ENCODE data around the gene NRIP1. TPM values are rescaled to one million over a fixed set of nuclear protein-coding genes. Genes with fewer than 3 reads are reported as not detected.
"Not testable (repeated sequence)": the region's sequence is repeated elsewhere in the genome, so short reads cannot be mapped to it uniquely, and the experiment has no call there.

NRIP1 gene
- total RNA-seq, 2 donors from 2014 or later: 16.0 to 24.8 TPM

- Mint-ChIP-seq H3K36me3 (no peaks in the 10 kb centered on the region), H3K27ac (no peak overlapping the region), H3K4me3 (no peak overlapping the region), H3K27me3 (no peaks in the 10 kb centered on the region), H3K9me3 (no peaks in the 10 kb centered on the region), H3K4me1 (ENCODE audit: low read depth in 2 of 2) (peaks cover 12 to 17% of the 10 kb centered on the region in 2 donors)
- DNase-seq (ENCODE audit: low spot score) (no peak), ATAC-seq (no peak)
Observed at GRCh38 chr21:15042531-15042930, 22.3 kb downstream of the NRIP1 start.

GRCh38 chr21:15039607-15040299, 25.0 kb downstream of the NRIP1 start:
- Mint-ChIP-seq H3K27me3 (no peaks in the 10 kb centered on the region), H3K27ac (no peak overlapping the region), H3K4me3 (no peak overlapping the region), H3K4me1 (ENCODE audit: low read depth in 2 of 2) (peaks cover 8 to 15% of the 10 kb centered on the region in 2 donors), H3K9me3 (no peaks in the 10 kb centered on the region), H3K36me3 (no peaks in the 10 kb centered on the region)
- DNase-seq (ENCODE audit: low spot score) (no peak), ATAC-seq (no peak)

GRCh38 chr21:15037900-15038293, 26.9 kb downstream of the NRIP1 start:
- H3K27ac Mint-ChIP-seq: no peak overlapping the region
- H3K9me3 Mint-ChIP-seq: no peaks in the 10 kb centered on the region
- no peak for DNase-seq (ENCODE audit: low spot score)
- H3K27me3 Mint-ChIP-seq: no peaks in the 10 kb centered on the region
- no peak for ATAC-seq
- H3K4me3 Mint-ChIP-seq: no peak overlapping the region
- peaks cover 12 to 17% of the 10 kb centered on the region in 2 donors for H3K4me1 Mint-ChIP-seq (ENCODE audit: low read depth in 2 of 2)
- H3K36me3 Mint-ChIP-seq: no peaks in the 10 kb centered on the region

- H3K27ac Mint-ChIP-seq: no peak overlapping the region
- no peak overlapping the region for H3K4me3 Mint-ChIP-seq
Observed at GRCh38 chr21:15037095-15037899, 27.5 kb downstream of the NRIP1 start.

GRCh38 chr21:15036189-15036588, 28.6 kb downstream of the NRIP1 start:
- Mint-ChIP-seq H3K27me3 (no peaks in the 10 kb centered on the region), H3K36me3 (no peaks in the 10 kb centered on the region), H3K4me1 (ENCODE audit: low read depth in 2 of 2) (peaks cover 12% of the 10 kb centered on the region in 2 donors), H3K4me3 (no peak overlapping the region), H3K27ac (no peak overlapping the region), H3K9me3 (no peaks in the 10 kb centered on the region)
- ATAC-seq (no peak), DNase-seq (ENCODE audit: low spot score) (no peak)

More at GRCh38 chr21:15037095-15037899, 27.5 kb downstream of the NRIP1 start:
- no peaks in the 10 kb centered on the region for H3K36me3 Mint-ChIP-seq
- DNase-seq (ENCODE audit: low spot score) (no peak), ATAC-seq (no peak)
- H3K27me3 Mint-ChIP-seq: no peaks in the 10 kb centered on the region
- peaks cover 9 to 12% of the 10 kb centered on the region in 2 donors for H3K4me1 Mint-ChIP-seq (ENCODE audit: low read depth in 2 of 2)
- H3K9me3 Mint-ChIP-seq: no peaks in the 10 kb centered on the region

- Mint-ChIP-seq H3K9me3 (no peaks in the 10 kb centered on the region), H3K27ac (peak overlapping the region in 1 of 2 donors; percentile 58), H3K36me3 (no peaks in the 10 kb centered on the region), H3K4me1 (ENCODE audit: low read depth in 2 of 2) (peaks cover 20 to 21% of the 10 kb centered on the region in 2 donors), H3K4me3 (no peak overlapping the region), H3K27me3 (no peaks in the 10 kb centered on the region)
- DNase-seq (ENCODE audit: low spot score) (no peak), ATAC-seq (no peak)
Observed at GRCh38 chr21:15034126-15034853, 30.5 kb downstream of the NRIP1 start.

- Mint-ChIP-seq H3K9me3 (no peaks in the 10 kb centered on the region), H3K27me3 (no peaks in the 10 kb centered on the region), H3K4me3 (no peak overlapping the region), H3K36me3 (no peaks in the 10 kb centered on the region), H3K27ac (no peak overlapping the region), H3K4me1 (ENCODE audit: low read depth in 2 of 2) (peaks cover 31% of the 10 kb centered on the region in 2 donors)
- DNase-seq (ENCODE audit: low spot score) (no peak), ATAC-seq (no peak)
Observed at GRCh38 chr21:15031790-15032357, 32.9 kb downstream of the NRIP1 start.

- H3K4me1 Mint-ChIP-seq (ENCODE audit: low read depth in 2 of 2): peaks cover 32 to 33% of the 10 kb centered on the region in 2 donors
- not testable (repeated sequence) for DNase-seq (ENCODE audit: low spot score); H3K9me3 Mint-ChIP-seq; H3K4me3 Mint-ChIP-seq; ATAC-seq; H3K36me3 Mint-ChIP-seq; H3K27me3 Mint-ChIP-seq; H3K27ac Mint-ChIP-seq
Observed at GRCh38 chr21:15031362-15031761, 33.4 kb downstream of the NRIP1 start.

- not testable (repeated sequence) for ATAC-seq
Observed at GRCh38 chr21:15030861-15031260, 33.9 kb downstream of the NRIP1 start.

GRCh38 chr21:15029077-15029476, 35.7 kb downstream of the NRIP1 start:
- Mint-ChIP-seq H3K27me3 (no peaks in the 10 kb centered on the region), H3K4me3 (no peak overlapping the region), H3K36me3 (no peaks in the 10 kb centered on the region)

More at GRCh38 chr21:15030861-15031260, 33.9 kb downstream of the NRIP1 start:
- not testable (repeated sequence) for H3K36me3 Mint-ChIP-seq; H3K9me3 Mint-ChIP-seq; H3K4me3 Mint-ChIP-seq; DNase-seq (ENCODE audit: low spot score); H3K27me3 Mint-ChIP-seq; H3K27ac Mint-ChIP-seq
- H3K4me1 Mint-ChIP-seq (ENCODE audit: low read depth in 2 of 2): peaks cover 30% of the 10 kb centered on the region in 2 donors

GRCh38 chr21:15028186-15028585, 36.6 kb downstream of the NRIP1 start:
- ATAC-seq: no peak
- no peaks in the 10 kb centered on the region for H3K27me3 Mint-ChIP-seq
- H3K4me1 Mint-ChIP-seq (ENCODE audit: low read depth in 2 of 2): peaks cover 28 to 37% of the 10 kb centered on the region in 2 donors
- H3K36me3 Mint-ChIP-seq: no peaks in the 10 kb centered on the region
- H3K9me3 Mint-ChIP-seq: no peaks in the 10 kb centered on the region
- DNase-seq (ENCODE audit: low spot score): no peak
- H3K4me3 Mint-ChIP-seq: no peak overlapping the region
- no peak overlapping the region for H3K27ac Mint-ChIP-seq

More at GRCh38 chr21:15029077-15029476, 35.7 kb downstream of the NRIP1 start:
- peak overlapping the region in 1 of 2 donors; percentile 38 for H3K27ac Mint-ChIP-seq
- no peaks in the 10 kb centered on the region for H3K9me3 Mint-ChIP-seq
- no peak for DNase-seq (ENCODE audit: low spot score)
- peaks cover 28 to 37% of the 10 kb centered on the region in 2 donors for H3K4me1 Mint-ChIP-seq (ENCODE audit: low read depth in 2 of 2)
- ATAC-seq: no peak

GRCh38 chr21:15027056-15027455, 37.7 kb downstream of the NRIP1 start:
- DNase-seq (ENCODE audit: low spot score) (no peak), ATAC-seq (no peak)
- Mint-ChIP-seq H3K36me3 (no peaks in the 10 kb centered on the region), H3K4me1 (ENCODE audit: low read depth in 2 of 2) (peaks cover 28 to 40% of the 10 kb centered on the region in 2 donors), H3K4me3 (no peak overlapping the region), H3K27ac (no peak overlapping the region), H3K9me3 (no peaks in the 10 kb centered on the region), H3K27me3 (no peaks in the 10 kb centered on the region)

GRCh38 chr21:15026370-15026769, 38.4 kb downstream of the NRIP1 start:
- Mint-ChIP-seq H3K27ac (no peak overlapping the region), H3K4me3 (no peak overlapping the region), H3K36me3 (no peaks in the 10 kb centered on the region), H3K9me3 (no peaks in the 10 kb centered on the region), H3K4me1 (ENCODE audit: low read depth in 2 of 2) (peaks cover 28 to 42% of the 10 kb centered on the region in 2 donors), H3K27me3 (no peaks in the 10 kb centered on the region)
- DNase-seq (ENCODE audit: low spot score) (no peak), ATAC-seq (no peak)

Measured in natural killer cell treated with Interleukin-12 subunit alpha and Interleukin-12 subunit beta and Interleukin-15 and Interleukin-18, amount 100 ng/mL, for 72 hours (primary cell).